ENCODE results near the gene TLE3. TPM values are rescaled to one million over a fixed set of nuclear protein-coding genes. Genes with fewer than 3 reads are reported as not detected.
A peak's percentile ranks its signal among the peaks of the same experiment; 100 is the strongest.

Gene TLE3
- total and polyA plus RNA-seq, 10 donors = 23.7 to 141 (median 104) TPM

- DNase-seq = no peak
- Histone ChIP-seq H3K4me1 (peaks cover 41 to 100% (median 98%) of the 10 kb centered on the region in 6 donors), H3K9me3 (no peaks in the 10 kb centered on the region), H3K36me3 (peaks cover 0 to 89% (median 38%) of the 10 kb centered on the region in 6 donors), H3K27me3 (replicated peaks in 1 of 7) (peaks cover 0 to 3% (median 0%) of the 10 kb centered on the region in 7 donors), H3K27ac (no peak overlapping the region), H3K4me3 (no peak overlapping the region)
- TF ChIP-seq CTCF (IDR thresholded peaks at IDR 0.05 in 8 of 11, conservative IDR thresholded peaks at IDR 0.05 in 3 of 11) = no peak
- no peak for TF ChIP-seq POLR2AphosphoS5 (IDR thresholded peaks at IDR 0.05)
- TF ChIP-seq POLR2A (IDR thresholded peaks at IDR 0.05) = no peak
- 85 to 94% (median 86%) methylated on average over 8 of the region's 8 CpGs for WGBS, 5 donors
- intact Hi-C loops (cut with DNase I; ENCODE audit: low total_unique reads) = loop anchor here (10.0 kb wide), 1 partner anchor 366 kb away; no protein-coding TSS in a partner anchor
Measured at GRCh38 chr15:70090436-70091296, 7.1 kb downstream of the TLE3 start.

GRCh38 chr15:70089692-70089971 is 8.1 kb downstream of the TLE3 start:
- intact Hi-C loops (cut with DNase I; ENCODE audit: low total_unique reads) = no loop called here
- no peak for DNase-seq
- Histone ChIP-seq H3K4me1 (peaks cover 39 to 100% (median 97%) of the 10 kb centered on the region in 6 donors), H3K27ac (no peak overlapping the region), H3K36me3 (peaks cover 0 to 98% (median 45%) of the 10 kb centered on the region in 6 donors), H3K4me3 (no peak overlapping the region), H3K9me3 (no peaks in the 10 kb centered on the region), H3K27me3 (replicated peaks in 1 of 7) (no peaks in the 10 kb centered on the region)
- TF ChIP-seq CTCF (IDR thresholded peaks at IDR 0.05 in 8 of 11, conservative IDR thresholded peaks at IDR 0.05 in 3 of 11) (no peak), POLR2A (IDR thresholded peaks at IDR 0.05) (no peak), POLR2AphosphoS5 (IDR thresholded peaks at IDR 0.05) (no peak)
- WGBS, 5 donors = 83 to 95% (median 91%) methylated on average over 6 of the region's 6 CpGs

GRCh38 chr15:70088887-70089691 is 8.6 kb downstream of the TLE3 start:
- Histone ChIP-seq H3K27ac (peak overlapping the region in 1 of 8 donors; percentile 8), H3K4me1 (peaks cover 34 to 100% (median 97%) of the 10 kb centered on the region in 6 donors), H3K27me3 (replicated peaks in 1 of 7) (no peaks in the 10 kb centered on the region), H3K9me3 (no peaks in the 10 kb centered on the region), H3K36me3 (peaks cover 0 to 99% (median 47%) of the 10 kb centered on the region in 6 donors), H3K4me3 (peak overlapping the region in 1 of 8 donors; percentile 3)
- peak; percentile 65 for DNase-seq
- TF ChIP-seq POLR2AphosphoS5 (IDR thresholded peaks at IDR 0.05) (peak in 1 of 3 donors; percentile 55), CTCF (IDR thresholded peaks at IDR 0.05 in 8 of 11, conservative IDR thresholded peaks at IDR 0.05 in 3 of 11) (no peak)
- 70 to 83% (median 76%) methylated on average over 16 to 23 of the region's 23 CpGs for WGBS, 5 donors
- intact Hi-C loops (cut with DNase I; ENCODE audit: low total_unique reads) = no loop called here

- Histone ChIP-seq H3K27me3 (replicated peaks in 1 of 7) (no peaks in the 10 kb centered on the region), H3K4me3 (peak overlapping the region in 1 of 8 donors; percentile 3), H3K4me1 (peaks cover 32 to 100% (median 97%) of the 10 kb centered on the region in 6 donors), H3K36me3 (peaks cover 0 to 99% (median 50%) of the 10 kb centered on the region in 6 donors), H3K27ac (no peak overlapping the region), H3K9me3 (no peaks in the 10 kb centered on the region)
- WGBS, 5 donors = 76 to 84% (median 79%) methylated on average over 3 of the region's 3 CpGs
- no peak for DNase-seq
- intact Hi-C loops (cut with DNase I; ENCODE audit: low total_unique reads) = no loop called here
- TF ChIP-seq CTCF (IDR thresholded peaks at IDR 0.05 in 8 of 11, conservative IDR thresholded peaks at IDR 0.05 in 3 of 11) (no peak), POLR2A (IDR thresholded peaks at IDR 0.05) (no peak), POLR2AphosphoS5 (IDR thresholded peaks at IDR 0.05) (no peak)
Measured at GRCh38 chr15:70088455-70088854, 9.3 kb downstream of the TLE3 start.

Data from spleen (tissue), 11 donors.